Thyroid gland (tissue), 4 donors: ENCODE measurements around the gene GPC5.
"Not testable (repeated sequence)": the region's sequence is repeated elsewhere in the genome, so short reads cannot be mapped to it uniquely, and the experiment has no call there.

Source experiments
- POLR2A ChIP-seq, 2 donors: fragments of 450-650 bp; IDR thresholded peaks; one replicate each; pipeline ENCODE4 v1.6.1; 2017; ENCODE audit warnings: antibody characterized with exemption in 2 of 2, mild to moderate bottlenecking in 2 of 2, moderate library complexity in 1 of 2
- TF ChIP-seq, protein P1 (sequence below), 6 experiments: fragments of 200-600 bp in 3 of 6; fragments of 450-650 bp in 3 of 6; sonication (generic) in 3 of 6; IDR thresholded peaks; one replicate each; pipeline ENCODE4 v1.5.1; 2016 to 2019; ENCODE audit warnings: antibody characterized with exemption in 6 of 6, mild to moderate bottlenecking in 2 of 6, inconsistent platforms in 1 of 6, moderate library complexity in 1 of 6

DNA sequence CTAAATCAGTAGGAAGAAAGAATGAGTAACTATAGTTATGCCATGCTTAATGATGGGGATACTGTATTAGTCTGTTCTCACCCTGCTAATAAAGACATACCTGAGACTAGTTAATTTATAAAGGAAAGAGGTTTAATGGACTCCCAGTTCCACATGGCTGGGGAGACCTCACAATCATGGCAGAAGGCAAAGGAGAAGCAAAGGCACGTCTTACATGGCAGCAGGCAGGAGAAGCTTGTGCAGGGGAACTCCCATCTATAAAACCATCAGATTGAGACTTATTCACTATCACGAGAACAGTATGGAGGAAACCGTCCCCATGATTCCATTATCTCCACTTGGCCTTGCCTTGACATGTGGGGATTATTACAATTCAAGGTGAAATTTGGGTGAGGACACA, 1084.4 kb downstream of the GPC5 start:
- TF ChIP-seq, protein P1, sequence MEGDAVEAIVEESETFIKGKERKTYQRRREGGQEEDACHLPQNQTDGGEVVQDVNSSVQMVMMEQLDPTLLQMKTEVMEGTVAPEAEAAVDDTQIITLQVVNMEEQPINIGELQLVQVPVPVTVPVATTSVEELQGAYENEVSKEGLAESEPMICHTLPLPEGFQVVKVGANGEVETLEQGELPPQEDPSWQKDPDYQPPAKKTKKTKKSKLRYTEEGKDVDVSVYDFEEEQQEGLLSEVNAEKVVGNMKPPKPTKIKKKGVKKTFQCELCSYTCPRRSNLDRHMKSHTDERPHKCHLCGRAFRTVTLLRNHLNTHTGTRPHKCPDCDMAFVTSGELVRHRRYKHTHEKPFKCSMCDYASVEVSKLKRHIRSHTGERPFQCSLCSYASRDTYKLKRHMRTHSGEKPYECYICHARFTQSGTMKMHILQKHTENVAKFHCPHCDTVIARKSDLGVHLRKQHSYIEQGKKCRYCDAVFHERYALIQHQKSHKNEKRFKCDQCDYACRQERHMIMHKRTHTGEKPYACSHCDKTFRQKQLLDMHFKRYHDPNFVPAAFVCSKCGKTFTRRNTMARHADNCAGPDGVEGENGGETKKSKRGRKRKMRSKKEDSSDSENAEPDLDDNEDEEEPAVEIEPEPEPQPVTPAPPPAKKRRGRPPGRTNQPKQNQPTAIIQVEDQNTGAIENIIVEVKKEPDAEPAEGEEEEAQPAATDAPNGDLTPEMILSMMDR (IDR thresholded peaks at IDR 0.05): not testable (repeated sequence)
- not testable (repeated sequence) for TF ChIP-seq POLR2A (IDR thresholded peaks at IDR 0.05)
